Non-pigmented ciliary epithelial cell (primary cell): ENCODE results near the gene SDK1.

Experiments
- DNase-seq: peaks from one replicate; pipeline ENCODE4 v3.0.0-alpha.2; 2010; ENCODE audit warnings: low read depth

Gene SDK1

GRCh38 chr7:3787717-3788264 lies 486.7 kb downstream of the SDK1 start:
- no peak for DNase-seq

DNA sequence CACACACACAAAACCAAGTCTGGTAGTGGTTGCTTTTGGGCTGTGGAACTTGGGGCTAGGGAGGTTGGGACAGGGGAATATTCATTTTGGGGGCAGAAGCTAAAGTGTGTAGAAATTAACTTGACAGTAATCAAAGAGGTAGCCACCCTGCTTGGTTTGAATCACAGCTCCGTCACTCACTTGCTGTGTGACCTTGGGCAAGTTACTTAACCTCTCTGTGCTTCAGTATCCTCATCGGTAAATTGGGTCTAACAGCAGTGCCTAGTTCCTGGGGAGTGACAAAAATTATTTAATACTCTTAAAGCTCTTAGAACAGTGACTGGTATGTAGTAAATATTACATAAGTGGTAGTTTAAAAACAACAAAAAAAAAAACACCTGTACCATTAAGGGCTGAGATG lies 489.8 kb downstream of the SDK1 start:
- DNase-seq, result no peak

GRCh38 chr7:3791327-3791726 lies 490.3 kb downstream of the SDK1 start:
- no peak for DNase-seq

DNA sequence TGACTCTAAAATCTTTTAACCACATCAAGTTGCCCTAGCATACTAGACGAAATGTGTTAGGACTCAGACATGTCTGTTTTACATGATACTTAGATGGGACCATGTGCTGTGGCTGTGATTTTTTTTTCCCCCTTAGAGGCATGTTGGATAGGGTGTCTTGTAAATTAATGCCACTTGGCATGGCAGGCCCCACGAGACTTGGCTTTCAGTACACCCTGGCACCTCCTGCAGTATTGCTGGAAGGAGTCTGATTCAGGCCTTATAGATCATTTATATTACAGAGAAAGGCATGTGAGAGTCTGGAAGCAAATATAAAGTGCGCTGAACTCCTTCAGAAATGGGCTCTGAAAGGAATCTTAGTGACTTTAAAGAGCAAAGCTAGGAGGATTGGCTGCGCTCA lies 494.1 kb downstream of the SDK1 start:
- no peak for DNase-seq

- DNase-seq, result no peak
Measured at GRCh38 chr7:3795781-3796180, 494.7 kb downstream of the SDK1 start.

- DNase-seq, result peak; percentile 6
Measured at GRCh38 chr7:3805151-3805550, 504.1 kb downstream of the SDK1 start.

DNA sequence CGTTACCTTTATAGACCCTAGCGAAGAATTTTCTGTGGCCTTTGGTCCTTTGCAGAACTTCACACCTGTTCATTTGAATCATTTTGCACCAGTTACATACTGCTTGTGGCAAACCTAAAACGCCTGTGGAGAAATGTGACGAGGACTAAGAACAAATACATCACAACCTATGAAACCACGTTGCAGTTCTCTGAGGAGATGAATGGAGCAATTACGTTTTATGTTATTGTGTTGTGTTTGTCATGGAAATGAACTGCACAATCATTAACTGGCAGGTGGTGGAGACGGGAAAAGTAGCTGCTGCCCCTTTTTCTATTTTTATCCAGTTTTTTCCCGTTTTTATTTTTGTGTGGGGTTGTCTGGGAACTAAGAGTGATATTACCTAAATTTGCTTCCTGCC lies 505.5 kb downstream of the SDK1 start:
- DNase-seq, result no peak

DNA sequence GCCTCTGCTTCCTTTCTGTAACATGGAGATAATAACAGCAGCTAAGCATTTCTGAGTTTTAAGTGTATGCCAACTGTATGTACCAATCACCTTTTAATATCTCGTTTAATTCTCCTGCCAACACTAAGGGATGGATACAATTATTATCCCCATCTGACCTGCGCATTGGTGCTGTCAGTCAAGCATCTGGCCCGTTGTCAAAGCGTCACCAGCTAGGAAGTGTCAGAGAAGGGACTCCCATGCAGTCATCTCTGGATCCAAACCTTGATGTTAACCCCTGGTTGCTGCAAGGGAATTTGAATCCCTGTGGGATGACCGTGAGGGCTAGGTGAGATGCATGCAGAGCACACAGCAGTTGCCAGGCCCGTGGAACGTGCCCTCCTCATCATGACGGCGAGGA lies 506.8 kb downstream of the SDK1 start:
- DNase-seq, result no peak

DNA sequence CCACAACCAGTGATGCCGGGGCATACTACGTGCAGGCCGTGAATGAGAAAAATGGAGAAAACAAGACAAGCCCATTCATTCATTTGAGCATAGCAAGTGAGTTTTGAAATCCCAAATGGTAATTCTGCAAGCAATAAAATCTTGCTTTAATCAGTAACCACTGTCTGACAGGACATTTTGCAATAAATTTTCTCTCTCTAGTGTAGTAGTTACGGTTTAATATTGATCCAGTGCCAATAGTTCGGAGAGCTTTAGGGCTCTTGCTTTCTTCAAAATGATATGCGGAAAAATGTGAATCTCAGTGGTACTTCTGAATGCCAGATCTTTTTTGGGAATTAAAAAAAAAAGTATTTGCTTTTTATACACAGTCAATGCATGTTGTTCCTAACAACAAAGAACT lies 520.4 kb downstream of the SDK1 start:
- no peak for DNase-seq

DNA sequence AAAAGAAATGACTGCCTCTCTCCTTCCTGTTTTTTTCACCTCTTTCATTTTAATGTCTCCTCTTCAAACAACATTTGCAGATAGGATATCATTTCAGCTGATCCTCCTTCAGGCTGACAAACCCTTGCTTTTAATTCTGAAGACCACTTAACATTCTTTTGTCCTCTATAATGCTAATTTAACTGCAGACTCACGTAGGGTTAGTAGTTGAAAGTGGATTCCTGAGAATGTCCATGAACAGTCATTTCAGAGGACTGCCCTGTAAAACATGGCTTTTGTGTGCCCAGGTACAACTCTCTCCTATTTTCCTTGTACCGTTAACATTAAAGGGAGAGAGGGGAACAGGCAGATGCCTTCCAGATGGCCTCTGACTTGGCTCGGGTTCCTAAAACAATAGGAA lies 524.4 kb downstream of the SDK1 start:
- no peak for DNase-seq

- DNase-seq, result no peak
Measured at GRCh38 chr7:3832199-3832598, 531.1 kb downstream of the SDK1 start.

- no peak for DNase-seq
Measured at GRCh38 chr7:3835109-3835508, 534.1 kb downstream of the SDK1 start.

- no peak for DNase-seq
Measured at GRCh38 chr7:3836855-3837254, 535.8 kb downstream of the SDK1 start.

- no peak for DNase-seq
Measured at GRCh38 chr7:3844540-3845151, 543.6 kb downstream of the SDK1 start.

DNA sequence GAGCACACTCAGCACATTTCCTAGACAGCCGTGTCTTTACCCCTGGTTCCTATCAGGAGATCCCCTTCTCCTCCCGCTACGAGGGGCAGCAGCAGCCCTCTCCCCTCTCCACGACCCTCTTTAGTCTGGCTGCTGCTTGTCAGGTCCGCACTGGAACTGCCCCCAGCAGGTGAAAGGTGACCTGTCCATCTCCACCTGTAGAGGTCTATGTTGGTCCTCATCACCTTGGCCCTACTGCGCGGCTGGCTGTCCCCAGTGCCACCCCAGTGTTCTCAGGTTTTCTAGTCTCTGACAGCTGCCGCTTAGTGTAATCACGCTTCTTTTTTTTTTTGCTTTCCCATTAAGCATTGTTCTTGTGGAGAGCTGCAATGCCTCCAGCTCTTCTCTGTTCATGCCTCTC lies 545.7 kb downstream of the SDK1 start:
- DNase-seq, result no peak

DNA sequence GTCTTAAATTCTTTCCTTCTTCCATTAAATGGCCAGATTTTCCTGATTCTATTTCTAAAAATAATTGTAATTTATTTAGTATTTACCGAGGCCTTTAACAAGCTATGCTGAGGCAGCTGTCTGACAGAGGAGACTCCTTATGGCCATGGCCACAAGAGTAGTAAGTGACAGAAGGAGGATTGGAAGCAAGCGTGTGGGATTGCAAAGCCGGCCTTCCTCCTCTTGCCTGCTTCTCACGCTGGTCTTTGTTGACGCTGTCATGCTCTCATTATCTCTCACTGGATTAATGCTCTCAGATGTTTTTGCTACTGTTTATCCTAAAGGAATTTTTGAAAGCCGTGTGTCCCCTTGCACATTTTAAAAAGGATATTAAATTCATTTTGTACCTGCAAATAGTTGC lies 546.3 kb downstream of the SDK1 start:
- DNase-seq, result no peak

DNA sequence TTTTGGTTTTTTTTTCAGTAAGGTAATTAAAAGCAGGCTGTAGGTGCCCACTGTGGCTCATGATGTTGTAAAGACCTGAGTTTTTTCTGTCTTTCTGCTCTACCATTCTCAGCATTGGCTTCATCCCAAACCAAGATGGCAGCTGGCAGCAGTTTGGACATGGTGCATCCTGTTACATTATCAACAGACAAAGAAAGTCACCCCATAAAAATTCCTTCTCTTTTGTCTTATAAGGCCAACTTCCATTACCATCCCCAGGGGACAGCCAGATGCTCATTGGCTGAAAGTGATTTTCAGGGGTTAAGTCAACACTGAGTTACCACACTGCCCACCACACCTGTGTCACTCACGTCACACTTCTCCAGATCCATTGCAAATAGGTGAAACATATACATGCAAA lies 558.4 kb downstream of the SDK1 start:
- DNase-seq, result no peak

DNA sequence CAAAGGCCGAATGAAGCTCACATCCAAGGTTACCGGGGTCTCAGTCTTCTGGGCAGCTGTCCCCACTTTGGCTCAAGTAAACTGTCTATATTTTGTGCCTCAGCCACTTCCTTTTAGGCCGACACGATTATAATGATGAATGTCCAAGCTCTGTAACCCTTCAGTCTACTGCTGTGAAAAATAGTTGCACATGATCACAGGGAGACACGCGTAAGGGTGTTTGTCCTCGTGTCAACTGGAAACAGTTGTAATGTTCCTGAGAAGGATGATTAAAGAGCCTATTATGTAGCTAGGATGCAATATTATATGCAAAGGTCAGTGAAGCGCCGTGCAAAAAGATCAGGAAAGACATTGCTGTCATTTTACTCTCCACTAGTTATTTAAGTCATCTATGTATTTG lies 559.9 kb downstream of the SDK1 start:
- no peak for DNase-seq

GRCh38 chr7:3861386-3861785 lies 560.3 kb downstream of the SDK1 start:
- no peak for DNase-seq

GRCh38 chr7:3861941-3862340 lies 560.9 kb downstream of the SDK1 start:
- DNase-seq, result peak; percentile 45

- DNase-seq, result no peak
Measured at GRCh38 chr7:3862774-3863173, 561.7 kb downstream of the SDK1 start.

DNA sequence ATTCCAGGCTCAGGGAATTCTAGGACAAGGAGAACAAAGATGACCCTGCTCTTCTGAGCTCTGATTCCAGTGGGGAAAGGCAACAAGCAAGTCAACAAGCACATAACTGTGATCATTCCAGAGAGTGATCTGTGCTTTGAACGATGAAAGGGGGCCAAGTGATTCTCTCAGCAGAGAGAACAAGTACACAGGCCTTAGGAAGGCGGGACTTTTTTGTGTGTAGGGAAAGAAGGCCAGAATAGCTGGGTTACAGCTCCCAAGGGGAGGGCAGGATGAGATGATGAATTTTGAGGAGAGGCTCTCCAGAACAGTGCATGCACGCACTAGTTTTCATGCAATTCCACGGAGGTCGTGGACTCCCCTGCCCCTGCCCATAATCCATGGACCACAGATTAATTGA lies 565.2 kb downstream of the SDK1 start:
- no peak for DNase-seq

DNA sequence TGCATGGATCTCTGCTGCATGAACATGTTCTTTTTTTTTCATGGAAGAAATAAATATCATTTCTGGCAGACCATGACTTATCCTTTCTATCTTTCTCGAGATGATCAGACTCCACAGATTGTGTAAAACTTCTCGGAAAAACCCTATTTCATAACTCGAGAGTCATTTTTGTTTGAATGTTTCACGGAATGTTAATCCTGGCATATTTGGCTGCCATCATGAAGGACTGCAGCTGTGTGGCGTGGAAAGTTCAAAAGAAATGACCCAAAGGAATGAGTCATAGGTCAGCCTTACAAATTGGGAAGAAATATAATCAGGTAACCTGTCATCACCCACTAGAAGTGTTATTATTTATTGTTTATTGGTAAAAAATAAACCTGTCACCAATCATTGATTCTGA lies 566.8 kb downstream of the SDK1 start:
- DNase-seq, result peak; percentile 9

- DNase-seq, result no peak
Measured at GRCh38 chr7:3879355-3880075, 578.5 kb downstream of the SDK1 start.
